H1 (cell line): ENCODE data around the gene FGF1. TPM values are rescaled to one million over a fixed set of nuclear protein-coding genes. Genes with fewer than 3 reads are reported as not detected.

Source experiments
- KDM1A ChIP-seq: fragments of 200-600, 300-600 bp; sonication (generic); IDR thresholded peaks from 2 replicates; pipeline ENCODE4 v1.7.1; 2016; ENCODE audit warnings: mild to moderate bottlenecking, low read length, borderline replicate concordance
- polyA plus RNA-seq, 7 experiments: library from polyadenylated mRNA; depleted of rRNA in 3 of 7; stranded (reverse) in 5 of 7; unstranded in 2 of 7; fragments of >200 nt in 5 of 7; fragments of 200-250 nt in 2 of 7; gene quantifications; 1 replicate in 5 of 7; 2 replicates in 1 of 7; 4 replicates in 1 of 7; pipeline versions ENCODE4 v1.2.1 to v1.2.3, GENCODE V29; 2011 to 2013; ENCODE audit warnings: missing spikeins in 2 of 7, mixed read lengths in 2 of 7
- total RNA-seq: library from RNA; stranded (reverse); fragmentation: NEBNext Ultra II Directional; extraction: Animal tissue kit (Norgen Biotek cat#: 25700); gene quantifications from 2 replicates; pipeline ENCODE4 v1.2.1, GENCODE V29; 2021
- TF ChIP-seq, protein P1 (sequence below), 3 experiments: IDR thresholded peaks; 1 replicate in 2 of 3; 2 replicates in 1 of 3; pipeline versions ENCODE4 v1.5.1 to v1.6.1; 2011; ENCODE audit warnings: low read length in 3 of 3, mild to moderate bottlenecking in 3 of 3, inconsistent platforms in 2 of 3, low read depth in 1 of 3, moderate library complexity in 1 of 3; ENCODE audit not compliant: insufficient read depth in 1 of 3; ENCODE audit errors: control extremely low read depth in 1 of 3
- TF ChIP-seq, protein P2 (sequence below): IDR thresholded peaks from 2 replicates; pipeline ENCODE4 v1.6.1; 2012; ENCODE audit warnings: inconsistent platforms

Gene FGF1
- total and polyA plus RNA-seq, 2 of the 8 experiments (the other 6 are each of a cell fraction or from before 2014, with no cell fraction given): 0.30 to 0.50 TPM

DNA sequence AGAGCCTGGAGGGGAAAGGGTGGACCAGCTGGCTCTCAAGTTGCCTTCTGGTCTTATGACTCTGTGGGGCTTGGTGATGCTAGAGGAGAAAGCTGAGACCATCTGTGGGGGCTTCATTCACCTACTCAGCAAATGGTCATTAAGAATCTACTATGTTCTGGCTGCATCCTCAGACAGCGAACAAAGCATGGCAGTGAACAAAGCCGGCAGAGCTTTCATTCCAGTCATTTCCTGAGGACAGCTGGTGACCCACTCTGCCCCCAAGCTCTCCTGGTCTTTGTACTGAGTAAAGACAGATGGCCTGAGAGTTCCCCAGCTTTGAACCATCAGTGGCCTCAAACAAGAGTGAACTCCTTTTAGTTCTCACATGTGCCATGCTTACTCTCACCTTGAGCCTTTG lies 48.0 kb downstream of the FGF1 start (continued):
- TF ChIP-seq, protein P1, sequence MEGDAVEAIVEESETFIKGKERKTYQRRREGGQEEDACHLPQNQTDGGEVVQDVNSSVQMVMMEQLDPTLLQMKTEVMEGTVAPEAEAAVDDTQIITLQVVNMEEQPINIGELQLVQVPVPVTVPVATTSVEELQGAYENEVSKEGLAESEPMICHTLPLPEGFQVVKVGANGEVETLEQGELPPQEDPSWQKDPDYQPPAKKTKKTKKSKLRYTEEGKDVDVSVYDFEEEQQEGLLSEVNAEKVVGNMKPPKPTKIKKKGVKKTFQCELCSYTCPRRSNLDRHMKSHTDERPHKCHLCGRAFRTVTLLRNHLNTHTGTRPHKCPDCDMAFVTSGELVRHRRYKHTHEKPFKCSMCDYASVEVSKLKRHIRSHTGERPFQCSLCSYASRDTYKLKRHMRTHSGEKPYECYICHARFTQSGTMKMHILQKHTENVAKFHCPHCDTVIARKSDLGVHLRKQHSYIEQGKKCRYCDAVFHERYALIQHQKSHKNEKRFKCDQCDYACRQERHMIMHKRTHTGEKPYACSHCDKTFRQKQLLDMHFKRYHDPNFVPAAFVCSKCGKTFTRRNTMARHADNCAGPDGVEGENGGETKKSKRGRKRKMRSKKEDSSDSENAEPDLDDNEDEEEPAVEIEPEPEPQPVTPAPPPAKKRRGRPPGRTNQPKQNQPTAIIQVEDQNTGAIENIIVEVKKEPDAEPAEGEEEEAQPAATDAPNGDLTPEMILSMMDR (IDR thresholded peaks at IDR 0.05; ENCODE audit: control extremely low read depth in 1 of 3, insufficient read depth in 1 of 3, low read depth in 1 of 3, low read length in 3 of 3): no peak
- TF ChIP-seq KDM1A: no peak
- TF ChIP-seq, protein P2, sequence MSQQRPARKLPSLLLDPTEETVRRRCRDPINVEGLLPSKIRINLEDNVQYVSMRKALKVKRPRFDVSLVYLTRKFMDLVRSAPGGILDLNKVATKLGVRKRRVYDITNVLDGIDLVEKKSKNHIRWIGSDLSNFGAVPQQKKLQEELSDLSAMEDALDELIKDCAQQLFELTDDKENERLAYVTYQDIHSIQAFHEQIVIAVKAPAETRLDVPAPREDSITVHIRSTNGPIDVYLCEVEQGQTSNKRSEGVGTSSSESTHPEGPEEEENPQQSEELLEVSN: no peak
